Uterus (tissue), 4 donors: ENCODE data around the gene CAMK1D. TPM values are rescaled to one million over a fixed set of nuclear protein-coding genes. Genes with fewer than 3 reads are reported as not detected.

ENCODE experiments used
- DNase-seq, 2 donors: peaks; one replicate each; pipeline ENCODE4 v3.0.0-alpha.2; 2019 to 2020
- H3K27ac ChIP-seq, 2 donors: fragments of 200-600 bp; sonication (generic); 1 replicate in 1 of 2; 2 replicates in 1 of 2; pipeline ENCODE4 v1.5.1; 2016 to 2018
- H3K27me3 ChIP-seq, 2 donors: fragments of 200-600 bp; sonication (generic); one replicate each; pipeline ENCODE4 v1.5.1; 2018 to 2019; ENCODE audit warnings: control low read depth in 1 of 2
- H3K36me3 ChIP-seq, 2 donors: fragments of 200-600 bp; sonication (generic); one replicate each; pipeline ENCODE4 v1.5.1; 2019; ENCODE audit warnings: control low read depth in 1 of 2
- H3K4me1 ChIP-seq, 2 donors: fragments of 200-600 bp; sonication (generic); one replicate each; pipeline ENCODE4 v1.5.1; 2018 to 2019; ENCODE audit warnings: control low read depth in 1 of 2
- H3K4me3 ChIP-seq, 2 donors: fragments of 200-600 bp; sonication (generic); 1 replicate in 1 of 2; 2 replicates in 1 of 2; pipeline ENCODE4 v1.5.1; 2018 to 2019; ENCODE audit warnings: mild to moderate bottlenecking in 1 of 2
- H3K9me3 ChIP-seq, 2 donors: fragments of 200-600 bp; sonication (generic); one replicate each; pipeline ENCODE4 v1.5.1; 2019; ENCODE audit warnings: control low read depth in 1 of 2
- POLR2A ChIP-seq, 2 donors: fragments of 450-650 bp; IDR thresholded peaks; one replicate each; pipeline ENCODE4 v1.6.1; 2016; ENCODE audit warnings: antibody characterized with exemption in 2 of 2, mild to moderate bottlenecking in 1 of 2, moderate library complexity in 1 of 2
- intact Hi-C: fragments of 100-400 bp; cut with DNase I; formaldehyde crosslinking; loops from one replicate; pipeline ENCODE4 v1.15.1; 2023; ENCODE audit warnings: low total_unique reads
- total RNA-seq, 4 donors: library from RNA; depleted of rRNA in 3 of 4; stranded (reverse); fragments of >200 nt in 3 of 4; gene quantifications; one replicate each; pipeline versions ENCODE4 v1.1.0 to v1.2.4, GENCODE V29; 2014 to 2023
- TF ChIP-seq, protein P1 (sequence below), 4 experiments: fragments of 200-600 bp in 2 of 4; fragments of 450-650 bp in 2 of 4; sonication (generic) in 2 of 4; IDR thresholded peaks; one replicate each; pipeline ENCODE4 v1.5.1; 2016 to 2019; ENCODE audit warnings: antibody characterized with exemption in 4 of 4, mild to moderate bottlenecking in 2 of 4, moderate library complexity in 1 of 4
- donor health status: DM: yes; HTN: yes; CAD: no.

The CAMK1D gene
- total RNA-seq, 4 donors from 2014 or later: 3.5 to 48.4 (median 10.8) TPM

DNA sequence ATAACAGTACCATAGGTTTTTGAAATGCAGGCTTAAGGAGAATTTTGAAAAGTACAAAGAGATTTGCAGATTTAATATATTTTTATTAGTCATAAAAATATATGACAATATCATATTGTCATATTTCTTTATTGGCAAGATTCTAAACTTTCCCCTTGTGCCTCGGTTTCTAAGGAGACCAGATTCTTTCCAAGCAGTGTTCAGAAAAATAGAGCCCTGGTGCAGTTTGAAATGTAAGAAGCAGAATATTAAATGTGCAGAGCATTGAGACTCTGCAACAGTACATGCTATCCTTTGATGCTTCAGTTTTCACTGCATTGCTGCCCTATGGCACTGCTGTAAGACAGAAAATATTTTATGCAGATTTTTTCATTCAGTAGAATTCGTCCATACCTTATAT lies 408.9 kb downstream of the CAMK1D start:
- no peak for TF ChIP-seq POLR2A (IDR thresholded peaks at IDR 0.05)
- TF ChIP-seq, protein P1, sequence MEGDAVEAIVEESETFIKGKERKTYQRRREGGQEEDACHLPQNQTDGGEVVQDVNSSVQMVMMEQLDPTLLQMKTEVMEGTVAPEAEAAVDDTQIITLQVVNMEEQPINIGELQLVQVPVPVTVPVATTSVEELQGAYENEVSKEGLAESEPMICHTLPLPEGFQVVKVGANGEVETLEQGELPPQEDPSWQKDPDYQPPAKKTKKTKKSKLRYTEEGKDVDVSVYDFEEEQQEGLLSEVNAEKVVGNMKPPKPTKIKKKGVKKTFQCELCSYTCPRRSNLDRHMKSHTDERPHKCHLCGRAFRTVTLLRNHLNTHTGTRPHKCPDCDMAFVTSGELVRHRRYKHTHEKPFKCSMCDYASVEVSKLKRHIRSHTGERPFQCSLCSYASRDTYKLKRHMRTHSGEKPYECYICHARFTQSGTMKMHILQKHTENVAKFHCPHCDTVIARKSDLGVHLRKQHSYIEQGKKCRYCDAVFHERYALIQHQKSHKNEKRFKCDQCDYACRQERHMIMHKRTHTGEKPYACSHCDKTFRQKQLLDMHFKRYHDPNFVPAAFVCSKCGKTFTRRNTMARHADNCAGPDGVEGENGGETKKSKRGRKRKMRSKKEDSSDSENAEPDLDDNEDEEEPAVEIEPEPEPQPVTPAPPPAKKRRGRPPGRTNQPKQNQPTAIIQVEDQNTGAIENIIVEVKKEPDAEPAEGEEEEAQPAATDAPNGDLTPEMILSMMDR (IDR thresholded peaks at IDR 0.05): no peak
- Histone ChIP-seq H3K4me3 (no peak overlapping the region), H3K4me1 (no peaks in the 10 kb centered on the region), H3K27me3 (no peaks in the 10 kb centered on the region), H3K27ac (no peak overlapping the region), H3K36me3 (no peaks in the 10 kb centered on the region), H3K9me3 (no peaks in the 10 kb centered on the region)
- DNase-seq: no peak
- intact Hi-C loops: no loop called here

- TF ChIP-seq POLR2A (IDR thresholded peaks at IDR 0.05): no peak
- TF ChIP-seq, protein P1 (IDR thresholded peaks at IDR 0.05): no peak
- no peaks in the 10 kb centered on the region for H3K27me3 ChIP-seq
- DNase-seq: no peak
- intact Hi-C loops: no loop called here
- no peak overlapping the region for H3K27ac ChIP-seq
- no peak overlapping the region for H3K4me3 ChIP-seq
- H3K9me3 ChIP-seq: no peaks in the 10 kb centered on the region
- no peaks in the 10 kb centered on the region for H3K4me1 ChIP-seq
- no peaks in the 10 kb centered on the region for H3K36me3 ChIP-seq
Observed at GRCh38 chr10:12766223-12766622, 416.9 kb downstream of the CAMK1D start.

- TF ChIP-seq, protein P1 (IDR thresholded peaks at IDR 0.05): no peak
- TF ChIP-seq POLR2A (IDR thresholded peaks at IDR 0.05): no peak
- H3K9me3 ChIP-seq: no peaks in the 10 kb centered on the region
- H3K4me1 ChIP-seq: no peaks in the 10 kb centered on the region
- no peak overlapping the region for H3K27ac ChIP-seq
- H3K27me3 ChIP-seq: no peaks in the 10 kb centered on the region
- no peak for DNase-seq
- no peaks in the 10 kb centered on the region for H3K36me3 ChIP-seq
- no peak overlapping the region for H3K4me3 ChIP-seq
- intact Hi-C loops: no loop called here
Observed at GRCh38 chr10:12768156-12769100, 419.1 kb downstream of the CAMK1D start.

DNA sequence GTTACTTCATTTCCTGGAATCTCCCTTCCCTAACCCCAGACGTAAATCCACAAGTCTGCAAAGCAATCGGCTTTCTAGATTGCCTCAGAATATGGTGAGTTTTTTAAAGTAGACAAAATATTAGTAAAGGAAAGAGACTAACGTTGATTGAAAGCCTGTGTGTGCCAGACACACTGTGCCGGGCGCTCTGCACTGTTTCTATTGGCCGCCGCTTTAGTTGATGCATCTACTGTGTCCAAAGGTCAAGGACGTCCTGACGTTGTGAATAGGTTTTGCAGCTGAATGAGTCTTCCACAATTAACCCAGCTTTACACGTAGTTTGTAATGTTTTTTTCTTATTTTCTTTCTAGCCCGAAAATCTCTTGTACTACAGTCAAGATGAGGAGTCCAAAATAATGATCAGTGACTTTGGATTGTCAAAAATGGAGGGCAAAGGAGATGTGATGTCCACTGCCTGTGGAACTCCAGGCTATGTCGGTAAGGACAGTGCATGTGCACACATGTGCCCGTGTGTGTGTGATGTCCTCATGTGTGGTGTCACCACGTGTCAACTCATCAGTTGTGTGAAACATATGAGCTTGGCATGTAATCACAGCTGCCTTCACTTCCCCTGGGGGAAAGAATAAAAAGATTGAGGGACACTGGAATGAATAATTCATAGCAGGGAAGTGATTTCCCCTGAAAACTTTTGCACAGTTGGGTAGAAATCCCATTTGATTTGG lies 420.1 kb downstream of the CAMK1D start:
- intact Hi-C loops: no loop called here
- no peak overlapping the region for H3K27ac ChIP-seq
- no peak for DNase-seq
- no peaks in the 10 kb centered on the region for H3K9me3 ChIP-seq
- no peaks in the 10 kb centered on the region for H3K4me1 ChIP-seq
- H3K27me3 ChIP-seq: no peaks in the 10 kb centered on the region
- no peaks in the 10 kb centered on the region for H3K36me3 ChIP-seq
- no peak for TF ChIP-seq POLR2A (IDR thresholded peaks at IDR 0.05)
- TF ChIP-seq, protein P1 (IDR thresholded peaks at IDR 0.05): no peak
- no peak overlapping the region for H3K4me3 ChIP-seq
